NK-92 (cell line): Measurements from ENCODE around the gene LAD1.

Experiments used
- DNase-seq: peaks from one replicate; lab custom pipeline; 2025; ENCODE audit not compliant: unreplicated experiment; lab: John Stamatoyannopoulos, UW

Gene LAD1

GRCh38 chr1:201350361-201350725, 48.8 kb downstream of the LAD1 start:
- no peak for DNase-seq

GRCh38 chr1:201349092-201349491, 50.0 kb downstream of the LAD1 start:
- no peak for DNase-seq

- no peak for DNase-seq
Observed at GRCh38 chr1:201348211-201348566, 50.9 kb downstream of the LAD1 start.

- no peak for DNase-seq
Observed at GRCh38 chr1:201347498-201348210, 51.5 kb downstream of the LAD1 start.

GRCh38 chr1:201346987-201347386, 52.1 kb downstream of the LAD1 start:
- no peak for DNase-seq

DNA sequence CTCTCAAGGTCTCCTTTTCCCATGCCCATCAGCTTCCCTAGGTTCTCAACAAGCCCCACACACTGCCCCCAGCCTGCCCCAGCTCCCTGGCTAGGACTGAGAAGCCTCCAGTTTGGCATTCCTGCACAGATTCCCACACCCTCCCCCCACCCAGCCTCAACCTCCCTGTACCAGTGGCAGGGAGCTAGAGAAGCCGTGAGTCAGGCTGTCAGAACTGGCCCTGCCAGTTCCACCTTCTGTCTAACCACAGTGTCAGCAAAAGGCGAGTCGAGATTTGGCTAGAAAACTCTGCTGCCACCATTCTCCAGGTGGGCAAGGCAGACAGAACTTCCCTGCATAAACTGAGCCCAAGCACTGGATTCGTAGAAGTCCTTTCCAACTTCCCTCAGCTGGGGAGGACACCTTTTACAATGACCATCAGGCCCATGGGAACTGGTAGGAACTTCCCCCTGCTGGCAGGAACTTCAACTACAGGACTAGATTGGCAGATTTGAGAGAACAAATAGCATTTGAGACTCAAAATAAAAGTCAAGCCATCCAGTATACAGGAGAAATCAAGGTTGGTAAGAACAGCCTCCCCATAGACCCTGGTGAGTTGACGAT, 52.7 kb downstream of the LAD1 start:
- no peak for DNase-seq

DNA sequence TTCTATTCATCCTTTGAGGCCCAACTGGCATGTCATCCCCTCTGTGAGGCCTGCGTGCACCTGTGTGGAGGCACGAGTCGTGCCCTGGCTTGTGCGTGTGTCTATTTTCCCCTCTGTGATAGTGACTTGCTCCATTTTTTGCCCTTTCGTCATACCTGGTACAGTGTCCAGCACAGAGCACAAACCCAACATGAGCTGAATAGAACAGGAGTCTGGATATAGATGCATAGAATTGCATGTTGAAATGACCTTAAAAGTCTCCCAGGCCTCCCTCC, 54.1 kb downstream of the LAD1 start:
- DNase-seq = no peak

DNA sequence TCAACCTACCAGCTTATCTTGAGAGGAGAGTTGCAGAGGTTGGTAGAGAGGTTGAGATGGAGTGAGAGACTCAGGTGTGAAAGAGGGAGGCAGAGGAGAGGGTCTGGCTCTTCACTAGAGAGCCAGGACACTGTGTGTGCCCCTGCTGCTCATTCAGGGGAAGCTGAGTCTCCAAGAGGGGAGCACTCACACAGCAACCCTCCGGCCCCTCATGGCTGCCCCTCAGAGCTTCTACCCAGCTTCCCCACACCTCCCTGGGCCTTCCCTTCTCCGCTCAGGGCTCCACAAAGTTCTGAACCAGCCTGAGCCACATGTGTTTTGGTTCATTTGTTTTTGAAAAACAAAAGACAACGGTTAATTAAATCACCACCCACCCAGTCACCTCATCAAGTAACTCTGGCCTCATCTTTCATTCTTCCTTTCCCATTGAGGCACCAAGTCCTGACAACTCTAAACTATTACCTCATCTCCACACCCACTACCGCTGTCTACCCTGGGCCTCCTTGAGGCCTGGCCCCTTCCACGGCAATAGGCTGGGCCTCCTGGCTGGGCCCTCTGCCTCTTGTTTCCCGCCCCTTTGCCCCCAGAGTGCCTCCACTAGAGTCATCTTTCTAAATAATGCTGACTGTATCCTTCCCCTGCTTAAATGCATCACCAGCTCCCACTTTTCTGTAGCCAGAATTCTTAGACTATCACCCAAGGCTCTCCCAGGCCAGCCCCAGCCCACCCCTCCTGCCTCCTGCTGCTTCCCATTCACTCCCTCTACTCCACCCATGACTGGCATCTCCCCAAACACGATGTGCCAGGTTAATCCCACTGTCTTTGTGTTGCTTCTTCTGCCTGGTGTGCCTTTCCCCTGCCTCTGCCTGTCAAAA, 54.7 kb downstream of the LAD1 start:
- no peak for DNase-seq

DNA sequence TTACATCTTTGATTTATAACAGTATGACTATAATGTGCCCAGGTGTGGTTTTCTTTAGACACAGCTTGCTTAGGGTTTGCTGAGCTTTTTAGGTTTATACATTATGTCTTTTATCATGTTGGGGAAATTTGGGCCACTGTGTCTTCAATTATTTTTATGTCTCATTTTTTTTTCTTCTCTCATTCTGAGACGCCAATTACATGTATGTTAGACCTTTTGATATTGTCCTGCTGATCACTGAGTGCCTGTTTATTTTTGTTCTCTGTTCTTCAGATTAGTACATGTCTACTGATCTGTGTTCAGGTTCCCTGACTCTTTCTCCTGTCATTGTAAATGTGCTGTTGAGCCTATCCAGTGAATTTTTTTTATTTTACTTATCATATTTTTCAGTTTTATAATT, 57.7 kb downstream of the LAD1 start:
- DNase-seq = no peak

DNA sequence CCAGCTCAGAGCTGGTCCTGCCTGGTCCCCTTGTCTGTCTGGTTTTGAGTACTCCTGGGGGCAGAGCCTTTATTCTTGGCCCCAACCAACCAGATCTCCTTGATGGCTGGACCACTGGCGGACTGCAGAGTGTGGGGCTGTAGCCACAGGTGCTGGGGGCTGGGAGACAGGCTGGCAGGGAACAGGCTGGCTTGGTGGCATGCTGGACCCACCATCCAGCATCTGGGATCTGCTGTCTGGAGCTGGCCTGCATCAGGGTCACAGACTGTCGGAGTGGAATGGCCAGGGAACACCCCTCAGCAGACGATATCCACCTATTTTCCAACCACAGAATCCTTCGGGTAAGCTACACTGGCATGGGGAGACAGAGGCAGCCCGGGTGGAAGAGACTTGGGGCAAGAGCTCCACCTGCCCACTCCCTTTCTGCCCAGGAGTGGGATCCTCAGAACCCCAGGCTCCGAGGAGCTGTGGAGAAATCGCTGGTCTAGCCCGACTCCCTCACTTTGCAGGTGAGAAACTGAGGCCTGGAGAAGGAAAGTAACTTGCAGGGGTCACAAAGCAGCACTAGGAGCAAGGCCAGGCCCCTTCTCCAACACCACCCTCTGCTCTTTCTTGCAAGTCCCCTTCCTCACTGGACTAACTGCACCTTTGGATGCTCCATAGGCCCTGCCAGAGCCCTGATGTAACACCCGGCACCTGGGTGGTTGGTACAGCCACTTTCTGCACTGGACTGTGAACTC, 62.2 kb downstream of the LAD1 start:
- DNase-seq = no peak

GRCh38 chr1:201335901-201336300, 63.2 kb downstream of the LAD1 start:
- no peak for DNase-seq

GRCh38 chr1:201335174-201335870, 63.8 kb downstream of the LAD1 start:
- DNase-seq = no peak

DNA sequence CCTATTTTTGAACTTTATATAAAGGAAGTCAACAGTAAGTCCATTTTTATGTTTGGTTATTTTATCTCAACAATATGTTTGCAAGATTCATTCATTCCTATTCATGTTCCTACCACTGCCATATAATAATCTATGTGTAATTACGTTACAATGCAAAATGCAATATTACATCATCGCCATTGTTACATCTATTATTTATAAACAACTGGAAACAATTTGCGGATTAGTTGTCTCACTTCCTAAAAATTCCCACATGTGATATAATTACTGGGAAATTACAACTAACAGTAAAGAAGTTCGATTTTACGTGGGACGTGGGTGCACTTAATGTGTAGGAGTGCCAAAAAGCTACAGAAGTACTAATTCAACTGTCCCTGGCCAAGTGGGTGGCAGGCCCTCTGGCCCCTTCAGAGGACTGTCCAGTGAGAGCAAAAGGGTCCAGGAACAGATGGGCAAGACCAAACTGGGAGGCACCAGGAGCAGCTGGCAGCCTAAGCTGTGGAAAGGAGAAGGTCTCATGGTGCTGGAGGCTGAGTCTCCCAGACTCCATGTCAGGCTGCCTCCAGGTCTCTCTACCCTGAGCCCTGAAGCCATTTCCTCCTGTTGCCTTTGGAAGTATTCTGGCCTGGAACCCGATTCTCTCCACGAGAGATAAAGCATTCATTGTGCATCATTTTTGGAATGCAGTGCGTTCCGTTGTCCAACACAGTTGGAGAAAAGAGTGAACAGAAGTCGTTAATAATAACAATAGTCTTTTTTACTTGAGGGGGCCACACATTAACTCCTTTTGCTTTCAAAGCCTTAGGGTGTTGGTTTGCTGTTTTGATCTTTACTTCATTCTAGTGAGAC, 64.6 kb downstream of the LAD1 start:
- no peak for DNase-seq

DNA sequence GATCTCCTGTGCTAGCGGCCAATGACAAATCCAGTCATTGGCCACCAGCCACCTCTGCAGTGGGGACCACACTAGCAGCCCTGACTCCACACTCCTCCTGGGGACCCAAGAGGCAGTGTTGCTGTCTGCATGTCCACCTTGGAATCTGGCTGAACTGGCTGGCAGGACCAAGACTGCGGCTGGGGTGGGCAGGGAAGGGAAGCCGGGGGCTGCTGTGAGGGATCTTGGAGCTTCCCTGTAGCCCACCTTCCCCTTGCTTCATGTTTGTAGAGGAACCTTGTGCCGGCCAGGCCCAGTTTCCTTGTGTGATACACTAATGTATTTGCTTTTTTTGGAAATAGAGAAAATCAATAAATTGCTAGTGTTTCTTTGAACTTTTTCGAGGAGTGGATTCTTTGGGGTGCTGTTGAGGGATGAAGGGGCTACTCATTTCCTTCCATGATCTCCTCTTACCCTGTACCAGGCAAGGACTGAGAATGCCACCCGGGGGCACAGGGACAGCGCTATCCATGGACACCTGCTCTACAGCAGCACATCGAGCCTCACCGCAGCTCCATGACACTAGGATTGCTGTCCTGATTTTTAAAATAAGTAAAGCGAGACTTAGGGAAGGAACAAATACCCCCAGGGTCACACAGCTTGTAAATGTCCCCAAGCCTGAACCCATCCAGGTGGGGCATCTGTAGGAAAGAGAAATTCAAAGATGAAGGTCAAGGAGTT, 66.3 kb downstream of the LAD1 start:
- no peak for DNase-seq

GRCh38 chr1:201332021-201332420, 67.1 kb downstream of the LAD1 start:
- DNase-seq = no peak

DNA sequence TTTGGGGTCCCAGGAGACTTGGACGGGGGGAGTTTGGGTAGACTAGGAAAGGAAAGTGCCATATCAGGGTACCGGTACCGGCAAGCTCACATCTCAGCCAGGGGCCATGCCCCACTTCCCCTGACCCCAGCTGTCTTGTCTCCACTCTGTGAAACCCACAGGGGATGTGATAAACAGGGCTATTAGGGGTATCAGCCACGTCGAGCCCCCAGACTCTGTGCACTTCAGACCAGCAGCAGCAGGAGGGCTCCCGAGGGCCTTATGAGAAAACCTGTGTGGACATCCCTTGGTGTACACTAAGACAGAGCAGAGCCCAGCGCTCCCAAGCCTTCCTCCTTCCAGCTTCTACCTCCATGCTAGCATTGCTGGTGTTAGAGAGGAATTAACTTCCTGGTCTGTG, 68.0 kb downstream of the LAD1 start:
- DNase-seq = no peak
